ENCODE results near the gene TTL.

GRCh38 chr2:112454586-112454985, 27.4 kb upstream of the TTL start:
- TF ChIP-seq EP300 (IDR thresholded peaks at IDR 0.05) (no peak), CTCF (IDR thresholded peaks at IDR 0.05) (no peak)

All from upper lobe of left lung (tissue), 4 donors.